Measurements from ENCODE around the gene STAG2. TPM values are rescaled to one million over a fixed set of nuclear protein-coding genes. Genes with fewer than 3 reads are reported as not detected.

STAG2 gene
- total and polyA plus RNA-seq, 2 donors (not counting 3 experiments of a cell fraction or from before 2014, with no cell fraction given): 12.7 to 55.9 TPM

DNA sequence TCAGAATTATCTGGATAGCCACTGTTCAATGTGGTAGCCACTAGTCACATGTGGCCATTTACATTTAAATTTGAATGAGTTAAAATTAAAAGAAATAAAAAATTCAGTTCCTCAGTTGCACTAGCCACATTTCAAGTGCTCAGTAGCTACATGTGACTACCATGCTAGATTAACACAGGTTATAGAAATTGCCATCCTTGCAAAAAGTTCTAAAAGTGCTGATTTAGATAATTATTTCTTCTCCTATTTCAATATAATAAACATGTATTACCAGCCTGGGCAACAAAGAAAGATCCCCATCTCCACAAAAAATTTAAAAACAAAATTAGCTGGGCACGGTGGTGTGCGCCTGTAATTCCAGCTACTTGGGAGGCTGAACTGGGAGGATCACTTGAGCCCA, 11.7 kb upstream of the STAG2 start:
- no peaks in the 10 kb centered on the region for H3K36me3 ChIP-seq (ENCODE audit: control insufficient read depth in 2 of 2, extremely low read depth in 1 of 2, insufficient read depth in 2 of 2, low read length in 2 of 2)
- FAIRE-seq (no peak), DNase-seq (ENCODE audit: low read depth, low spot score) (no peak)
- ChIA-PET CTCF (no interaction called here), POLR2A (no interaction called here)
- intact Hi-C loops (cut with micrococcal nuclease): loop anchor here (10.0 kb wide), 1 partner anchor 65 kb away; no protein-coding TSS in a partner anchor
- no peaks in the 10 kb centered on the region for H3K79me2 ChIP-seq (ENCODE audit: control insufficient read depth, insufficient read depth, low read length)
- H3K9ac ChIP-seq (replicated peaks; ENCODE audit: extremely low read depth, insufficient read depth, low read length): no peak overlapping the region
- no peaks in the 10 kb centered on the region for H4K20me1 ChIP-seq (replicated peaks; ENCODE audit: control insufficient read depth, extremely low read depth, insufficient read depth, low read length)
- no peaks in the 10 kb centered on the region for H3K9me3 ChIP-seq (replicated peaks; ENCODE audit: control insufficient read depth, insufficient read depth, low read length)
- dilution Hi-C loops (cut with MboI; ENCODE audit: extremely low pct_ligation_motif_present, low sequenced_read_pairs): no loop called here
- no peaks in the 10 kb centered on the region for H3K27me3 ChIP-seq (ENCODE audit: control insufficient read depth in 2 of 2, insufficient read depth in 2 of 2, low read length in 2 of 2)
- H3K4me2 ChIP-seq (ENCODE audit: insufficient read depth, low read length): no peak overlapping the region
- H3K4me1 ChIP-seq (ENCODE audit: control insufficient read depth, extremely low read depth, insufficient read depth, low read length): no peaks in the 10 kb centered on the region
- H3K27ac ChIP-seq (ENCODE audit: insufficient read depth, low read depth, low read length): no peak overlapping the region
- no TSS peak for BruUV-seq (replicated peaks)
- H3K4me3 ChIP-seq (replicated peaks in 1 of 3; ENCODE audit: insufficient read depth in 1 of 3, low read depth in 1 of 3, low read length in 3 of 3): no peak overlapping the region
- no peak for TF ChIP-seq GATA2 (IDR thresholded peaks at IDR 0.05; ENCODE audit: insufficient read depth, insufficient read length, low read depth, low read length)
- no peak for TF ChIP-seq MYC (IDR thresholded peaks at IDR 0.05; ENCODE audit: low read depth, low read length)
- TF ChIP-seq JUN (IDR thresholded peaks at IDR 0.05; ENCODE audit: borderline replicate concordance, insufficient read depth, insufficient read length, low read depth): no peak
- TF ChIP-seq, protein P1, sequence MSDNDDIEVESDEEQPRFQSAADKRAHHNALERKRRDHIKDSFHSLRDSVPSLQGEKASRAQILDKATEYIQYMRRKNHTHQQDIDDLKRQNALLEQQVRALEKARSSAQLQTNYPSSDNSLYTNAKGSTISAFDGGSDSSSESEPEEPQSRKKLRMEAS (IDR thresholded peaks at IDR 0.05; ENCODE audit: insufficient read depth, insufficient read length): no peak
- TF ChIP-seq POLR2AphosphoS5 (IDR thresholded peaks at IDR 0.05; ENCODE audit: insufficient read depth, low read depth, low read length): no peak
- no peak for TF ChIP-seq EZH2 (IDR thresholded peaks at IDR 0.05; ENCODE audit: borderline replicate concordance, low read depth, low read length, severe bottlenecking)
- TF ChIP-seq, protein P2, sequence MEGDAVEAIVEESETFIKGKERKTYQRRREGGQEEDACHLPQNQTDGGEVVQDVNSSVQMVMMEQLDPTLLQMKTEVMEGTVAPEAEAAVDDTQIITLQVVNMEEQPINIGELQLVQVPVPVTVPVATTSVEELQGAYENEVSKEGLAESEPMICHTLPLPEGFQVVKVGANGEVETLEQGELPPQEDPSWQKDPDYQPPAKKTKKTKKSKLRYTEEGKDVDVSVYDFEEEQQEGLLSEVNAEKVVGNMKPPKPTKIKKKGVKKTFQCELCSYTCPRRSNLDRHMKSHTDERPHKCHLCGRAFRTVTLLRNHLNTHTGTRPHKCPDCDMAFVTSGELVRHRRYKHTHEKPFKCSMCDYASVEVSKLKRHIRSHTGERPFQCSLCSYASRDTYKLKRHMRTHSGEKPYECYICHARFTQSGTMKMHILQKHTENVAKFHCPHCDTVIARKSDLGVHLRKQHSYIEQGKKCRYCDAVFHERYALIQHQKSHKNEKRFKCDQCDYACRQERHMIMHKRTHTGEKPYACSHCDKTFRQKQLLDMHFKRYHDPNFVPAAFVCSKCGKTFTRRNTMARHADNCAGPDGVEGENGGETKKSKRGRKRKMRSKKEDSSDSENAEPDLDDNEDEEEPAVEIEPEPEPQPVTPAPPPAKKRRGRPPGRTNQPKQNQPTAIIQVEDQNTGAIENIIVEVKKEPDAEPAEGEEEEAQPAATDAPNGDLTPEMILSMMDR (IDR thresholded peaks at IDR 0.05; ENCODE audit: extremely low read depth in 1 of 2, insufficient read depth in 1 of 2, low read depth in 1 of 2, low read length in 2 of 2): no peak
- no peak for TF ChIP-seq FOS (IDR thresholded peaks at IDR 0.05; ENCODE audit: borderline replicate concordance, insufficient read depth, low read length)
- no peak for TF ChIP-seq POLR2A (IDR thresholded peaks at IDR 0.05; ENCODE audit: low read depth, low read length)
- no peak overlapping the region for H2AFZ ChIP-seq (ENCODE audit: low read depth, low read length)
- H3K9me1 ChIP-seq (replicated peaks; ENCODE audit: control insufficient read depth, extremely low read depth, insufficient read depth, low read length): no peaks in the 10 kb centered on the region

Data from endothelial cell of umbilical vein (primary cell).